IMR-90 (cell line): ENCODE measurements around the gene TENM4. TPM values are rescaled to one million over a fixed set of nuclear protein-coding genes. Genes with fewer than 3 reads are reported as not detected.

Experiments used
- ATAC-seq: fragments of 200-7000 bp; cut with Tn5 transposase; 2 replicates; pipeline ENCODE4 v1.9.1; 2020; ENCODE audit warnings: low read depth, mild to moderate bottlenecking, moderate library complexity
- BruUV-seq: library from RNA; stranded (reverse); fragments of 400-500 nt; replicated peaks from 2 replicates; lab custom pipeline; 2021; lab: Mats Ljungman, UMichigan
- CTCF ChIA-PET: fragments of 300-600 bp; formaldehyde crosslinking; extraction: SDS; loops from one replicate; lab custom pipeline; 2021; ENCODE audit warnings: antibody characterized with exemption; lab: Yijun Ruan, JAX
- POLR2A ChIA-PET: fragments of 300-600 bp; sonication (Branson Sonifier 250); formaldehyde crosslinking; loops from one replicate; lab custom pipeline; 2022; ENCODE audit warnings: antibody characterized with exemption; ENCODE audit not compliant: unreplicated experiment; lab: Charles Lee
- DNase-seq: peaks from one replicate; pipeline ENCODE4 v3.0.0; 2013
- H2AFZ ChIP-seq: replicated peaks from 2 replicates; pipeline ENCODE3; 2013; ENCODE audit warnings: low read length, mild to moderate bottlenecking; ENCODE audit not compliant: poor library complexity
- H2AK5ac ChIP-seq: 2 replicates; pipeline ENCODE4 v1.6.1; 2013; ENCODE audit warnings: low read depth, low read length, inconsistent platforms
- H2AK9ac ChIP-seq: replicated peaks from 2 replicates; pipeline ENCODE3; 2013; ENCODE audit warnings: mild to moderate bottlenecking, low read depth, low read length, moderate library complexity; ENCODE audit not compliant: poor library complexity
- H2BK120ac ChIP-seq: 2 replicates; pipeline ENCODE4 v1.6.1; 2013; ENCODE audit warnings: low read depth, low read length, inconsistent platforms
- H2BK15ac ChIP-seq: 3 replicates; pipeline ENCODE4 v1.6.1; 2013; ENCODE audit warnings: low read depth, low read length, inconsistent platforms
- H2BK20ac ChIP-seq: 2 replicates; pipeline ENCODE4 v1.6.1; 2013; ENCODE audit warnings: low read depth, mild to moderate bottlenecking, inconsistent platforms, low read length, moderate library complexity
- H2BK5ac ChIP-seq: 2 replicates; pipeline ENCODE4 v1.6.1; 2013; ENCODE audit warnings: mild to moderate bottlenecking, low read depth, low read length, inconsistent platforms; ENCODE audit not compliant: poor library complexity, severe bottlenecking
- H3K14ac ChIP-seq: replicated peaks from 2 replicates; pipeline ENCODE4 v1.6.1; 2013; ENCODE audit warnings: low read depth, low read length, inconsistent platforms
- H3K18ac ChIP-seq: 2 replicates; pipeline ENCODE4 v1.6.1; 2013; ENCODE audit warnings: low read depth, low read length, control low read depth
- H3K23ac ChIP-seq: 2 replicates; pipeline ENCODE4 v1.6.1; 2013; ENCODE audit warnings: low read depth, low read length, inconsistent platforms
- H3K27ac ChIP-seq: 2 replicates; pipeline ENCODE4 v1.5.1; 2013; ENCODE audit warnings: mild to moderate bottlenecking, control low read depth, low read length; ENCODE audit not compliant: insufficient read depth
- H3K27me3 ChIP-seq: 2 replicates; pipeline ENCODE4 v1.6.1; 2013; ENCODE audit warnings: low read length; ENCODE audit not compliant: control insufficient read depth, insufficient read depth
- H3K36me3 ChIP-seq: 2 replicates; pipeline ENCODE4 v1.6.1; 2013; ENCODE audit warnings: low read length, mixed read lengths; ENCODE audit not compliant: control insufficient read depth, insufficient read depth
- H3K4ac ChIP-seq: 2 replicates; pipeline ENCODE4 v1.6.1; 2013; ENCODE audit warnings: low read depth, low read length, inconsistent platforms
- H3K4me1 ChIP-seq: 2 replicates; pipeline ENCODE4 v1.6.1; 2013; ENCODE audit warnings: low read length, mixed read lengths; ENCODE audit not compliant: control insufficient read depth, insufficient read depth
- H3K4me2 ChIP-seq: 2 replicates; pipeline ENCODE4 v1.6.1; 2013; ENCODE audit warnings: low read depth, mild to moderate bottlenecking, control low read depth, low read length, moderate library complexity
- H3K4me3 ChIP-seq: 2 replicates; pipeline ENCODE4 v1.5.1; 2013; ENCODE audit warnings: low read depth, mild to moderate bottlenecking, control low read depth, low read length, moderate library complexity; ENCODE audit not compliant: insufficient read depth
- H3K56ac ChIP-seq: 2 replicates; pipeline ENCODE4 v1.6.1; 2013; ENCODE audit warnings: low read length, inconsistent platforms; ENCODE audit not compliant: insufficient read depth; ENCODE audit errors: extremely low read depth
- H3K79me1 ChIP-seq, 2 experiments: 2 replicates each; pipeline ENCODE4 v1.6.1; 2013; ENCODE audit warnings: low read length in 2 of 2, inconsistent platforms in 1 of 2, low read depth in 1 of 2
- H3K9ac ChIP-seq: 2 replicates; pipeline ENCODE4 v1.6.1; 2013; ENCODE audit warnings: low read depth, low read length, control low read depth
- H3K9me1 ChIP-seq: 2 replicates; pipeline ENCODE4 v1.6.1; 2013; ENCODE audit warnings: low read length, inconsistent platforms; ENCODE audit not compliant: insufficient read depth
- H3K9me3 ChIP-seq: 2 replicates; pipeline ENCODE4 v1.6.1; 2013; ENCODE audit warnings: low read length; ENCODE audit not compliant: control insufficient read depth, insufficient read depth
- H4K20me1 ChIP-seq: 2 replicates; pipeline ENCODE4 v1.6.1; 2013; ENCODE audit warnings: low read length, inconsistent platforms; ENCODE audit not compliant: insufficient read depth
- H4K5ac ChIP-seq: 2 replicates; pipeline ENCODE4 v1.6.1; 2013; ENCODE audit warnings: mild to moderate bottlenecking, low read depth, low read length, control low read depth
- H4K8ac ChIP-seq, 2 experiments: 2 replicates each; pipeline ENCODE4 v1.6.1; 2013; ENCODE audit warnings: low read depth in 2 of 2, low read length in 2 of 2, control low read depth in 1 of 2, inconsistent platforms in 1 of 2
- H4K91ac ChIP-seq: 2 replicates; pipeline ENCODE4 v1.6.1; 2013; ENCODE audit warnings: low read depth, low read length, inconsistent platforms; ENCODE audit not compliant: insufficient read depth
- BHLHE40 ChIP-seq: fragments of 150-350 bp; IDR thresholded peaks from 2 replicates; pipeline ENCODE4 v1.6.1; 2016; ENCODE audit warnings: mild to moderate bottlenecking, low read depth, low read length
- CEBPB ChIP-seq: IDR thresholded peaks from 2 replicates; pipeline ENCODE4 v1.6.1; 2012; ENCODE audit warnings: low read depth, low read length, improper control_type of control experiment
- CHD1 ChIP-seq: IDR thresholded peaks from 2 replicates; pipeline ENCODE4 v1.6.1; 2012; ENCODE audit warnings: low read depth, low read length, improper control_type of control experiment
- CTCF ChIP-seq: conservative IDR thresholded peaks from 2 replicates; pipeline ENCODE4 v1.5.1; 2012; ENCODE audit warnings: mild to moderate bottlenecking, low read depth, low read length, improper control_type of control experiment
- ELK1 ChIP-seq: fragments of 150-350 bp; IDR thresholded peaks from 2 replicates; pipeline ENCODE4 v1.6.1; 2016; ENCODE audit warnings: low read depth, mild to moderate bottlenecking, low read length, moderate library complexity, borderline replicate concordance
- FOS ChIP-seq: fragments of 150-350 bp; IDR thresholded peaks from 2 replicates; pipeline ENCODE4 v1.6.1; 2016; ENCODE audit warnings: low read depth, low read length
- MAFK ChIP-seq: IDR thresholded peaks from 2 replicates; pipeline ENCODE4 v1.6.1; 2012; ENCODE audit warnings: low read depth, low read length, improper control_type of control experiment
- MAZ ChIP-seq: IDR thresholded peaks from 2 replicates; pipeline ENCODE4 v1.6.1; 2012; ENCODE audit warnings: low read depth, mild to moderate bottlenecking, low read length, improper control_type of control experiment, moderate library complexity, borderline replicate concordance
- MXI1 ChIP-seq: IDR thresholded peaks from 2 replicates; pipeline ENCODE4 v1.6.1; 2012; ENCODE audit warnings: low read depth, mild to moderate bottlenecking, low read length, moderate library complexity, borderline replicate concordance
- NFE2L2 ChIP-seq: fragments of 150-350 bp; IDR thresholded peaks from 2 replicates; pipeline ENCODE4 v1.6.1; 2016; ENCODE audit warnings: low read depth, mild to moderate bottlenecking, low read length
- POLR2A ChIP-seq: IDR thresholded peaks from 2 replicates; pipeline ENCODE4 v1.6.1; 2012; ENCODE audit warnings: mild to moderate bottlenecking, low read depth, low read length
- RAD21 ChIP-seq: IDR thresholded peaks from 2 replicates; pipeline ENCODE4 v1.6.1; 2012; ENCODE audit warnings: low read length, improper control_type of control experiment
- RCOR1 ChIP-seq: IDR thresholded peaks from 2 replicates; pipeline ENCODE4 v1.6.1; 2012; ENCODE audit warnings: mild to moderate bottlenecking, low read length, improper control_type of control experiment; ENCODE audit not compliant: insufficient replicate concordance
- RFX5 ChIP-seq: IDR thresholded peaks from 2 replicates; pipeline ENCODE4 v1.8.0; 2012; ENCODE audit warnings: low read depth, mild to moderate bottlenecking, low read length, moderate library complexity
- SMC3 ChIP-seq: fragments of 150-350 bp; IDR thresholded peaks from 2 replicates; pipeline ENCODE4 v1.6.1; 2016; ENCODE audit warnings: low read depth, mild to moderate bottlenecking, antibody characterized with exemption, low read length, moderate library complexity
- USF2 ChIP-seq: fragments of 150-350 bp; IDR thresholded peaks from 2 replicates; pipeline ENCODE4 v1.6.1; 2017; ENCODE audit warnings: mild to moderate bottlenecking, antibody characterized with exemption, low read length, low read depth
- whole genome bisulfite sequencing, 2 experiments: methylation state at CpG; one replicate each; pipeline versions ENCODE4 v1.1.5 to v1.1.7; 2013; ENCODE audit warnings: missing lambda C conversion rate in 2 of 2; ENCODE audit not compliant: insufficient read length in 1 of 2; ENCODE audit errors: extremely low coverage in 2 of 2; 5-methylcytosine and 5-hydroxymethylcytosine counted together
- dilution Hi-C: fragments of 300-500 bp; cut with HindIII; formaldehyde crosslinking; loops from one replicate; pipeline ENCODE4 v1.14.3; 2018; ENCODE audit warnings: low sequenced_read_pairs; ENCODE audit not compliant: unreplicated experiment
- in situ Hi-C: fragments of 300-500 bp; cut with MboI; formaldehyde crosslinking; loops from 3 replicates; pipeline ENCODE4 v1.14.3; 2019; ENCODE audit warnings: low sequenced_read_pairs, inconsistent platforms, mixed read lengths
- intact Hi-C: fragments of 100-400 bp; cut with micrococcal nuclease; formaldehyde crosslinking; loops from 2 replicates; pipeline ENCODE4 v1.10.0; 2022
- polyA plus RNA-seq, 3 experiments: library from polyadenylated mRNA; depleted of rRNA; stranded (reverse); fragments of >200 nt; gene quantifications; 2 replicates each; pipeline ENCODE4 v1.2.3, GENCODE V29; 2012; ENCODE audit warnings: low replicate concordance in 1 of 3
- total RNA-seq: library from RNA; depleted of rRNA; stranded (reverse); fragments of >200 nt; gene quantifications from 2 replicates; pipeline ENCODE4 v1.2.3, GENCODE V29; 2012

TENM4 gene
- total and polyA plus RNA-seq, 2 of the 4 experiments (the other 2 are of a cell fraction): 7.4 to 9.0 TPM

GRCh38 chr11:78828676-78829075 lies 612.2 kb downstream of the TENM4 start:
- Histone ChIP-seq H3K36me3 (no peaks in the 10 kb centered on the region), H3K4me3 (no peak overlapping the region), H2AK5ac (no peak overlapping the region), H2AK9ac (no peak overlapping the region), H4K8ac (no peak overlapping the region), H4K91ac (no peak overlapping the region), H3K4me2 (no peak overlapping the region), H3K23ac (no peak overlapping the region), H2BK20ac (no peak overlapping the region), H2BK120ac (no peak overlapping the region), H3K4ac (no peak overlapping the region), H3K79me1 (no peaks in the 10 kb centered on the region), H2AFZ (no peak overlapping the region), H3K9ac (no peak overlapping the region), H3K9me3 (no peaks in the 10 kb centered on the region), H3K4me1 (peaks cover 3% of the 10 kb centered on the region), H3K27me3 (no peaks in the 10 kb centered on the region), H3K56ac (no peak overlapping the region), H2BK15ac (no peak overlapping the region), H3K14ac (no peak overlapping the region), H4K20me1 (no peaks in the 10 kb centered on the region), H3K27ac (no peak overlapping the region), H3K9me1 (no peaks in the 10 kb centered on the region; the same call in 1 of the 2 replicates), H2BK5ac (no peak overlapping the region), H3K18ac (peak overlapping the region; percentile 36; the same call in 1 of the 2 replicates), H4K5ac (no peak overlapping the region; the same call in 1 of the 2 replicates)
- BruUV-seq: no TSS peak
- intact Hi-C loops: no loop called here
- CTCF ChIA-PET: no interaction called here
- DNase-seq (no peak), ATAC-seq (no peak)
- in situ Hi-C loops: no loop called here
- dilution Hi-C loops: no loop called here
- TF ChIP-seq RCOR1: no peak
- no peak for TF ChIP-seq RFX5
- no peak for TF ChIP-seq POLR2A
- no peak for TF ChIP-seq MAFK
- TF ChIP-seq USF2: no peak
- no peak for TF ChIP-seq MAZ
- no peak for TF ChIP-seq CEBPB
- no peak for TF ChIP-seq MXI1
- TF ChIP-seq SMC3: no peak
- no peak for TF ChIP-seq NFE2L2
- no peak for TF ChIP-seq FOS
- no peak for TF ChIP-seq CHD1
- no peak for TF ChIP-seq CTCF
- TF ChIP-seq ELK1: no peak
- TF ChIP-seq RAD21: no peak
- TF ChIP-seq BHLHE40: no peak
- no CpG with 5 or more reads among the region's 1 CpG for WGBS, 2 experiments
- POLR2A ChIA-PET: no interaction called here
